Stimulated activated CD4-positive, alpha-beta T cell treated with anti-CD3 and anti-CD28 coated beads, TNF-alpha, amount 100 ng/mL, for 48 hours (primary cell): ENCODE measurements around the gene INO80.

Experiments
- DNase-seq, 3 donors: peaks; one replicate each; pipeline ENCODE4 v3.0.0-alpha.2; 2020; ENCODE audit warnings: low read depth in 3 of 3

INO80 gene

DNA sequence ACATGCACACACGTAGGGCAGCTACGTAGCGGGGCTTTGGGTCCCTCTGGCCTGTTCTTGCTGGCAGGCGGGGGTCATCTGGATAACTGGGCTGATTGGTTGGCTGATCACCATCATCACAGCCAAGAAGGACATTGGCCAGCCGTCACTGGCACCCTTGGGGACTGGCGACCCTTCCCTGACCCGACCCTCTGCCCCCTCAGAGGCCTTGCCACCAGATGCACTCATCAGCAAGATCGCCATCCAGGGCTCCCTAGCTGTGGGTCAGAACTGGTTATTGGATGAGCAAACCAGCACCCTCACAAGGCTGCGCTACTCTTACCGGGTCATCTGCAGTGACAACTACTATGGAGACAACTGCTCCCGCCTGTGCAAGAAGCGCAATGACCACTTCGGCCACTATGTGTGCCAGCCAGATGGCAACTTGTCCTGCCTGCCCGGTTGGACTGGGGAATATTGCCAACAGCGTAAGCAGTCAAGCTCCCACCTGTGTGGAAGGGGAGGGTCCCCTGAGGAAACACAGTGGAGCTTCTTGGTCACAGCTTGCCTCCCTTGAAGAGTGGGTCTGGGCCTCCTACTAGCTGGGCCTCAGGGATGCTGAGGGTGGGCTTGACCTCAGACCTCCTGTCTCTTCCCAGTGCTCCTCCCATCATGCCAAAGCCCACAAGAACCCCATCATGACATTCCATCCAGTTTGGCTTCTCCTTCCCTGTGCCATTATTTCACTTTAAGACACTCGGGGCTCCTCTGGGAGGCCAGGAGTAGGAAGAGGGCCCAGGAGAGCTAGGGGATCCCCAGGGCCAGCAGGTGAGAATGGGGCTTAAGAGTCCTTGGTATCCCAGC lies 184.6 kb downstream of the INO80 start:
- DNase-seq = no peak

DNA sequence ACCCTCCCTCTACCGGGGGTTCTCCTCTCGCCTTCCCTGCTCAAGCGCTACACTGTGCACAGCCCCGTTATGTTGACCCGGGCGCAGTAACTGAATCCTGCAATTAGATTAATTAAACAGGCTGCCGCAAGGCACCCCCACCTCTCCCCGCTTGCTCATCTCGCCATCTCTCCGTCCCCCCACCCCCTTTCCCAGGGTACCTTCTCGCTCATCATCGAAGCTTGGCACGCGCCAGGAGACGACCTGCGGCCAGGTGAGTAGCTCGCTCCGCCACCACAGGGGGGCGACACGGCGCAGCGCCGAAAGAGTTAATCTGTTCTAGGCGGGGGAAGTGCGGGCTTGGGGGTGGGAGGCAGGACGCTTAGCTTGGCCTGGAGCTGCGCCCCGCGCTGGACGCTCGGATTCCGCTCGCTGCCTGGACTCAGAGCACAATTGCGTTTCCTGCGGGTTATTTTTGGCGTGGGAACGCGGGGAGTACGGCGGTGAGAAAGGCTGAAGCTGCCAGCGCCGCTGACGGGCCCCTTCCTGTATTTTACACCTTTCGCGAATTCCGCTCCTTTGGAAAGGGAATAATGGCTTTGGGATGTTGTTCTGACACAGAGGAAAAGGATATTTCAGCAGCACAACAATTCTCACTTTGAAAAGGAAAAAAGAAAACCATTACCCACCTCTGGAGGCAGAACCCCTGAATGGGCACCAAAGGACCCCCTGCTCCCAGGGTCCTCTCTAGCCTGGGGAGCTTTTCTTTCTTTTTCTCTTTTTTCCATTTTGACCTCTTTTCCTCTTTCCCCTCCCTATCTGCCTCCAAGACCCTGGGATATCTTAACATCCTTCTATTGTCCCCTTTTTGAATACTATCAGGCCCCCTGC lies 185.4 kb downstream of the INO80 start:
- DNase-seq = peak in 1 of 3 donors; percentile 34

DNA sequence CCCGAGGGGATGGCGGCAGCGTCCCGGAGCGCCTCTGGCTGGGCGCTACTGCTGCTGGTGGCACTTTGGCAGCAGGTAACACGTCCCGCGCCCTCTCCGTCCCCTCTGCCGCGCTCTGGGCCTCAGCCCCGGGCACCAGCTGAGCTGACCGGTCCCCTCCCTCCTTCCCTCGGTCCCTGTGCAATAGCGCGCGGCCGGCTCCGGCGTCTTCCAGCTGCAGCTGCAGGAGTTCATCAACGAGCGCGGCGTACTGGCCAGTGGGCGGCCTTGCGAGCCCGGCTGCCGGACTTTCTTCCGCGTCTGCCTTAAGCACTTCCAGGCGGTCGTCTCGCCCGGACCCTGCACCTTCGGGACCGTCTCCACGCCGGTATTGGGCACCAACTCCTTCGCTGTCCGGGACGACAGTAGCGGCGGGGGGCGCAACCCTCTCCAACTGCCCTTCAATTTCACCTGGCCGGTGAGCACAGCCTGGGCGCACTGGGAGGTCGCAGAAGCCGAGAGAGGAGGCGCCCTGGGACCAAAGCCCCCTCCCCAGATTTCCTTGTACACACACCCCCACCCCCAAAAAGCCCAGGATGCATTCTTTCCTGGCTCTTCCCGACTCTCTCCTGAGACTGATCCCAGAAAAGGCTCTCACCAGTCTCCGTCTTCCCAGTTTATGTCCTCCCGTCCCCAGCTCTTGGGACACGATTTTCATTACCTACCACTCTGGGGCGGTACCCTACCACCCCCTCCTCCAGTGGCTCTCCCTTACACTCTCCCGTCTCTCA lies 186.2 kb downstream of the INO80 start:
- no peak for DNase-seq
